Endothelial cell of umbilical vein (primary cell): ENCODE data around the gene PCDHGA5. TPM values are rescaled to one million over a fixed set of nuclear protein-coding genes. Genes with fewer than 3 reads are reported as not detected.
A peak's percentile ranks its signal among the peaks of the same experiment; 100 is the strongest.
"Not testable (repeated sequence)": the region's sequence is repeated elsewhere in the genome, so short reads cannot be mapped to it uniquely, and the experiment has no call there.

Experiments
- BruUV-seq: library from RNA; stranded (reverse); fragments of 400-500 nt; replicated peaks from 2 replicates; lab custom pipeline; 2021; lab: Mats Ljungman, UMichigan
- CTCF ChIA-PET: fragments of 300-600, 350-600 bp; sonication (Branson Sonifier 250); formaldehyde crosslinking; loops from one replicate; lab custom pipeline; 2021; ENCODE audit warnings: antibody characterized with exemption, inconsistent platforms; lab: Charles Lee
- POLR2A ChIA-PET: fragments of 300-600, 350-600 bp; sonication (Branson Sonifier 250); formaldehyde crosslinking; loops from one replicate; lab custom pipeline; 2021; ENCODE audit warnings: antibody characterized with exemption, inconsistent platforms; lab: Charles Lee
- DNase-seq: peaks from one replicate; pipeline ENCODE4 v3.0.0-alpha.2; 2011; ENCODE audit warnings: low read depth, low spot score
- FAIRE-seq: peaks from 2 replicates; lab custom pipeline; 2011; peaks lifted over from hg19 to GRCh38; lab: Jason Lieb, UNC
- H2AFZ ChIP-seq: 2 replicates; pipeline ENCODE4 v1.6.0; 2012; ENCODE audit warnings: low read depth, low read length, control low read depth, inconsistent platforms
- H3K27ac ChIP-seq: 2 replicates; pipeline ENCODE4 v1.5.1; 2011; ENCODE audit warnings: low read depth, mild to moderate bottlenecking, control low read depth, low read length, moderate library complexity; ENCODE audit not compliant: insufficient read depth
- H3K27me3 ChIP-seq, 2 experiments: 2 replicates each; pipeline versions ENCODE4 v1.6.0 to v1.6.1; 2011; ENCODE audit warnings: low read length in 2 of 2, mixed read lengths in 1 of 2; ENCODE audit not compliant: control insufficient read depth in 2 of 2, insufficient read depth in 2 of 2
- H3K36me3 ChIP-seq, 2 experiments: 2 replicates in 1 of 2; 3 replicates in 1 of 2; pipeline ENCODE4 v1.5.1; 2011; ENCODE audit warnings: low read length in 2 of 2, mild to moderate bottlenecking in 1 of 2, moderate library complexity in 1 of 2; ENCODE audit not compliant: control insufficient read depth in 2 of 2, insufficient read depth in 2 of 2; ENCODE audit errors: extremely low read depth in 1 of 2
- H3K4me1 ChIP-seq: 3 replicates; pipeline ENCODE4 v1.5.1; 2011; ENCODE audit warnings: mild to moderate bottlenecking, low read length; ENCODE audit not compliant: control insufficient read depth, insufficient read depth; ENCODE audit errors: extremely low read depth
- H3K4me2 ChIP-seq: 2 replicates; pipeline ENCODE4 v1.6.1; 2011; ENCODE audit warnings: low read length, control low read depth, mixed read lengths; ENCODE audit not compliant: insufficient read depth
- H3K4me3 ChIP-seq, 3 experiments: fragments of 200-600 bp in 1 of 3; sonication (generic), shearing (Covaris generic) in 1 of 3; replicated peaks in 1 of 3; 2 replicates each; pipeline ENCODE4 v1.5.1; 2011 to 2016; ENCODE audit warnings: control low read depth in 3 of 3, low read length in 3 of 3, mild to moderate bottlenecking in 2 of 3, inconsistent platforms in 1 of 3, low read depth in 1 of 3, moderate library complexity in 1 of 3; ENCODE audit not compliant: insufficient read depth in 1 of 3
- H3K79me2 ChIP-seq: 2 replicates; pipeline ENCODE4 v1.6.0; 2012; ENCODE audit warnings: low read length, inconsistent platforms; ENCODE audit not compliant: control insufficient read depth, insufficient read depth
- H3K9ac ChIP-seq: replicated peaks from 2 replicates; pipeline ENCODE3; 2011; ENCODE audit warnings: low read length, control low read depth; ENCODE audit not compliant: insufficient read depth; ENCODE audit errors: extremely low read depth
- H3K9me1 ChIP-seq: replicated peaks from 3 replicates; pipeline ENCODE4 v1.6.0; 2011; ENCODE audit warnings: mild to moderate bottlenecking, low read length; ENCODE audit not compliant: control insufficient read depth, insufficient read depth; ENCODE audit errors: extremely low read depth
- H3K9me3 ChIP-seq: replicated peaks from 2 replicates; pipeline ENCODE4 v1.5.1; 2012; ENCODE audit warnings: low read length, inconsistent platforms; ENCODE audit not compliant: control insufficient read depth, insufficient read depth
- H4K20me1 ChIP-seq: replicated peaks from 2 replicates; pipeline ENCODE3; 2011; ENCODE audit warnings: mild to moderate bottlenecking, low read length; ENCODE audit not compliant: control insufficient read depth, insufficient read depth; ENCODE audit errors: extremely low read depth
- EZH2 ChIP-seq: IDR thresholded peaks from 2 replicates; pipeline ENCODE4 v1.6.1; 2012; ENCODE audit warnings: borderline replicate concordance, low read depth, mild to moderate bottlenecking, moderate library complexity, low read length, inconsistent platforms; ENCODE audit not compliant: severe bottlenecking
- FOS ChIP-seq: IDR thresholded peaks from 2 replicates; pipeline ENCODE4 v1.6.1; 2011; ENCODE audit warnings: mild to moderate bottlenecking, low read length, moderate library complexity, borderline replicate concordance; ENCODE audit not compliant: insufficient read depth
- GATA2 ChIP-seq: IDR thresholded peaks from 2 replicates; pipeline ENCODE4 v1.7.0; 2011; ENCODE audit warnings: low read depth, mild to moderate bottlenecking, moderate library complexity, mixed read lengths, low read length; ENCODE audit not compliant: insufficient read length, insufficient read depth
- JUN ChIP-seq: IDR thresholded peaks from 2 replicates; pipeline ENCODE4 v1.6.1; 2011; ENCODE audit warnings: borderline replicate concordance, low read depth; ENCODE audit not compliant: insufficient read length, insufficient read depth
- MYC ChIP-seq: IDR thresholded peaks from one replicate; pipeline ENCODE4 v1.6.1; 2011; ENCODE audit warnings: mild to moderate bottlenecking, low read depth, low read length
- POLR2A ChIP-seq: IDR thresholded peaks from 2 replicates; pipeline ENCODE4 v1.6.1; 2012; ENCODE audit warnings: low read depth, mild to moderate bottlenecking, control low read depth, low read length
- POLR2AphosphoS5 ChIP-seq: IDR thresholded peaks from 2 replicates; pipeline ENCODE4 v1.6.1; 2012; ENCODE audit warnings: low read depth, mild to moderate bottlenecking, control low read depth, low read length, moderate library complexity; ENCODE audit not compliant: insufficient read depth
- dilution Hi-C: fragments of 300-500 bp; cut with MboI; formaldehyde crosslinking; loops from one replicate; pipeline ENCODE4 v1.15.0; 2019; ENCODE audit warnings: low sequenced_read_pairs; ENCODE audit not compliant: extremely low pct_ligation_motif_present
- intact Hi-C: fragments of 100-400 bp; cut with micrococcal nuclease; formaldehyde crosslinking; loops from one replicate; pipeline ENCODE4 v1.10.0; 2022
- polyA plus RNA-seq, 4 experiments: library from polyadenylated mRNA; depleted of rRNA in 3 of 4; stranded (reverse) in 3 of 4; unstranded in 1 of 4; fragments of >200 nt; gene quantifications; 2 replicates each; pipeline versions ENCODE4 v1.2.1 to v1.2.3, GENCODE V29; 2011 to 2012; ENCODE audit warnings: missing spikeins in 1 of 4
- total RNA-seq: library from RNA; stranded (reverse); gene quantifications from 2 replicates; pipeline ENCODE4 v1.2.3, GENCODE V29; 2021
- TF ChIP-seq, protein P1 (sequence below), 2 donors: IDR thresholded peaks; 1 replicate in 1 of 2; 2 replicates in 1 of 2; pipeline ENCODE4 v1.5.1; 2011; ENCODE audit warnings: low read length in 2 of 2, mild to moderate bottlenecking in 2 of 2, moderate library complexity in 2 of 2, control low read depth in 1 of 2, inconsistent platforms in 1 of 2, low read depth in 1 of 2; ENCODE audit not compliant: insufficient read depth in 1 of 2; ENCODE audit errors: extremely low read depth in 1 of 2
- TF ChIP-seq, protein P2 (sequence below): IDR thresholded peaks from 2 replicates; pipeline ENCODE4 v1.6.1; 2011; ENCODE audit not compliant: insufficient read depth, insufficient read length

Gene PCDHGA5
- total and polyA plus RNA-seq, 2 donors (not counting 3 experiments of a cell fraction or from before 2014, with no cell fraction given), result 0.36 to 0.93 TPM

DNA sequence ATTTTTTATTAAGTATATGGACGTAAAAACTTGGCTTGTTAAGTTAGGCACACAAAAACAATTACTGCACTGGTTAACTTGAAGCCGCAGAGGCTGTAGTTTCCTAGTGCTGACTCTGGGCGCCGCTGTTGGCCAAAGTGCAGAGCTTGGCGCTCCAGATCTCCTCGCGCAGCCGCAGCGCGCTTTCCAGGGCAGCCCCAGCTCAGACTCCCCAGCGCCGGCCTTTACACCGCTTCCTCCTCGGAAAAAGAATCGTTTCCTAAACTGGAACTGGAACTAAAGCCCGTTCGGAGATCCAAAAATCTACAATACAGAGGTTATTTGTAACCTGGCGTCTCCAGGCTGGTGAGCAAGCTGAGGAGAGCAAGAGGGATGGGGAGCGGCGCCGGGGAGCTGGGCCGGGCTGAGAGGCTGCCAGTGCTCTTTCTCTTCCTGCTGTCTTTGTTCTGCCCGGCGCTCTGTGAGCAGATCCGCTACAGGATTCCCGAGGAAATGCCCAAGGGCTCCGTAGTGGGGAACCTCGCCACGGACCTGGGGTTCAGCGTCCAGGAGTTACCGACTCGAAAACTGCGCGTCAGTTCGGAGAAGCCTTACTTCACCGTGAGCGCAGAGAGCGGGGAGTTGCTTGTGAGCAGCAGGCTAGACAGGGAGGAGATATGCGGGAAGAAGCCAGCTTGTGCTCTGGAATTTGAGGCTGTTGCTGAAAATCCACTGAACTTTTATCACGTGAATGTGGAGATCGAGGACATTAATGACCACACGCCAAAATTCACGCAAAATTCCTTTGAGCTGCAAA lies 34.0 kb downstream of the PCDHGA5 start, which contains the start of gene PCDHGB5:
Gene PCDHGB5 (plus strand): TSS at position 192 of the 796 bp plus-strand sequence. CDS start 181 bp downstream, at position 373.
- H4K20me1 ChIP-seq, H3K4me1 ChIP-seq, H3K9me1 ChIP-seq, H3K27ac ChIP-seq, H3K79me2 ChIP-seq, H3K36me3 ChIP-seq, dilution Hi-C loops, H3K9me3 ChIP-seq, intact Hi-C loops, H2AFZ ChIP-seq: not testable (repeated sequence)
- peaks cover 34 to 69% of the 10 kb centered on the region in 2 experiments for H3K27me3 ChIP-seq
- TF ChIP-seq, protein P1, sequence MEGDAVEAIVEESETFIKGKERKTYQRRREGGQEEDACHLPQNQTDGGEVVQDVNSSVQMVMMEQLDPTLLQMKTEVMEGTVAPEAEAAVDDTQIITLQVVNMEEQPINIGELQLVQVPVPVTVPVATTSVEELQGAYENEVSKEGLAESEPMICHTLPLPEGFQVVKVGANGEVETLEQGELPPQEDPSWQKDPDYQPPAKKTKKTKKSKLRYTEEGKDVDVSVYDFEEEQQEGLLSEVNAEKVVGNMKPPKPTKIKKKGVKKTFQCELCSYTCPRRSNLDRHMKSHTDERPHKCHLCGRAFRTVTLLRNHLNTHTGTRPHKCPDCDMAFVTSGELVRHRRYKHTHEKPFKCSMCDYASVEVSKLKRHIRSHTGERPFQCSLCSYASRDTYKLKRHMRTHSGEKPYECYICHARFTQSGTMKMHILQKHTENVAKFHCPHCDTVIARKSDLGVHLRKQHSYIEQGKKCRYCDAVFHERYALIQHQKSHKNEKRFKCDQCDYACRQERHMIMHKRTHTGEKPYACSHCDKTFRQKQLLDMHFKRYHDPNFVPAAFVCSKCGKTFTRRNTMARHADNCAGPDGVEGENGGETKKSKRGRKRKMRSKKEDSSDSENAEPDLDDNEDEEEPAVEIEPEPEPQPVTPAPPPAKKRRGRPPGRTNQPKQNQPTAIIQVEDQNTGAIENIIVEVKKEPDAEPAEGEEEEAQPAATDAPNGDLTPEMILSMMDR (IDR thresholded peaks at IDR 0.05; ENCODE audit: extremely low read depth in 1 of 2, insufficient read depth in 1 of 2, low read depth in 1 of 2, low read length in 2 of 2), result peak; percentile 59 to 62
- BruUV-seq, result TSS peak; percentile 48
- ChIA-PET POLR2A (interaction anchor here (1.5 kb wide), 1 partner anchor 166 kb away, joined by 3 read pairs; no protein-coding TSS in a partner anchor), CTCF (interaction anchor here (0.6 to 3.5 kb wide), 25 partner anchors 8 to 169 kb away, joined by 3 to 45 read pairs (median 9); partner anchors contain the start of genes PCDHGA10, PCDHGA11, PCDHGA12 and PCDHGA2)
- DNase-seq, result peak; percentile 44
- peak within 1 kb of the TSS in 1 of 3 experiments; percentile 23 for H3K4me3 ChIP-seq
- peak within 1 kb of the TSS; percentile 5 for H3K4me2 ChIP-seq
- peak; percentile 85 for FAIRE-seq
- H3K9ac ChIP-seq, result peak within 1 kb of the TSS; percentile 6

DNA sequence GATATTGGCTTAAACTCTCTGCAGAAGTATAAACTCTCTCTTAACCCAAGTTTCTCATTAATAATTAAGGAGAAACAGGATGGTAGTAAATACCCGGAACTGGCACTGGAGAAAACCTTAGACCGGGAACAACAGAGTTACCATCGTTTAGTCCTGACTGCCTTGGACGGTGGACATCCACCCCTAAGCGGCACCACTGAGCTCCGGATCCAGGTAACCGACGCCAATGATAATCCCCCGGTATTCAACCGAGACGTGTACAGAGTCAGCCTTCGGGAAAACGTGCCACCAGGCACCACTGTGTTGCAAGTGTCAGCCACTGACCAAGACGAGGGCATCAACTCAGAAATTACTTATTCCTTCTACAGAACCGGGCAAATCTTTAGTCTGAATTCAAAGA lies 34.6 kb downstream of the PCDHGA5 start:
- DNase-seq (no peak), FAIRE-seq (no peak)
- no peak overlapping the region for H3K4me2 ChIP-seq
- intact Hi-C loops, result no loop called here
- ChIA-PET CTCF (interaction anchor here (1.2 to 3.5 kb wide), 12 partner anchors 8 to 165 kb away, joined by 6 to 45 read pairs (median 16); partner anchors contain the start of genes PCDHGA10, PCDHGA11, PCDHGA12 and PCDHGA2), POLR2A (no interaction called here)
- peaks cover 2% of the 10 kb centered on the region for H3K9me3 ChIP-seq
- H3K79me2 ChIP-seq, result no peaks in the 10 kb centered on the region
- peaks cover 2% of the 10 kb centered on the region for H3K4me1 ChIP-seq
- BruUV-seq, result no TSS peak
- H2AFZ ChIP-seq, result no peak overlapping the region
- H4K20me1 ChIP-seq, result no peaks in the 10 kb centered on the region
- no peaks in the 10 kb centered on the region for H3K36me3 ChIP-seq
- H3K27ac ChIP-seq, result no peak overlapping the region
- dilution Hi-C loops, result no loop called here
- TF ChIP-seq, protein P1 (IDR thresholded peaks at IDR 0.05; ENCODE audit: extremely low read depth in 1 of 2, insufficient read depth in 1 of 2, low read depth in 1 of 2, low read length in 2 of 2), result no peak
- TF ChIP-seq, protein P2, sequence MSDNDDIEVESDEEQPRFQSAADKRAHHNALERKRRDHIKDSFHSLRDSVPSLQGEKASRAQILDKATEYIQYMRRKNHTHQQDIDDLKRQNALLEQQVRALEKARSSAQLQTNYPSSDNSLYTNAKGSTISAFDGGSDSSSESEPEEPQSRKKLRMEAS, result no peak
- TF ChIP-seq POLR2AphosphoS5 (no peak), JUN (no peak), FOS (no peak), EZH2 (no peak), POLR2A (no peak), MYC (no peak), GATA2 (no peak)
- no peak overlapping the region for H3K9ac ChIP-seq
- no peaks in the 10 kb centered on the region for H3K9me1 ChIP-seq
- H3K4me3 ChIP-seq, result no peak overlapping the region
- H3K27me3 ChIP-seq, result peaks cover 37 to 69% of the 10 kb centered on the region in 2 experiments
